HG03025 (cell line): ENCODE results near the gene SEC14L2.
"Not testable (repeated sequence)": the region's sequence is repeated elsewhere in the genome, so short reads cannot be mapped to it uniquely, and the experiment has no call there.

Source experiments
- ATAC-seq: cut with Tn5 transposase; IDR thresholded peaks from one replicate; pipeline ENCODE4 v1.9.1; 2021; ENCODE audit warnings: mild to moderate bottlenecking, moderate library complexity; ENCODE audit not compliant: unreplicated experiment, low FRiP score

Gene SEC14L2

GRCh38 chr22:30445438-30446145, 48.8 kb downstream of the SEC14L2 start:
- ATAC-seq: no peak

- no peak for ATAC-seq
These were observed 50.8 kb downstream of the SEC14L2 start for GRCh38 chr22:30447656-30448055.

GRCh38 chr22:30451488-30451887, 54.7 kb downstream of the SEC14L2 start:
- not testable (repeated sequence) for ATAC-seq

DNA sequence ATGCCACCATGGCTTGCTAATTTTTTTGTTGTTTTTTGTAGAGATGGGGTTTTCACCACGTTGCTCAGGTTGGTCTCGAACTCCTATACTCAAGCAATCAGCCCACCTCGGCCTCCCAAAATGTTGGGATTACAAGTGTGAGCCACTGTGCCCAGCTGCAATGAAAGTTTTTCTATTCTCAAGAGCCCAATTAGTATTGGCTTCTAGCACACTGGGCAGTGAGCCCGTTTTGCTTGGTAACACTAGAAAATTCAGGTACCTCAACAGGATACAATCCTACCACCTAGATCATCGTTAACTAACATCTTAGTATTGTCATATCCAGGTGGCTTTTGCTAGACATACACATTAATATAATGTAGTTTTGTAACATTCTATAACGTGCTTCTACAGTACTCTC, 56.0 kb downstream of the SEC14L2 start:
- no peak for ATAC-seq

DNA sequence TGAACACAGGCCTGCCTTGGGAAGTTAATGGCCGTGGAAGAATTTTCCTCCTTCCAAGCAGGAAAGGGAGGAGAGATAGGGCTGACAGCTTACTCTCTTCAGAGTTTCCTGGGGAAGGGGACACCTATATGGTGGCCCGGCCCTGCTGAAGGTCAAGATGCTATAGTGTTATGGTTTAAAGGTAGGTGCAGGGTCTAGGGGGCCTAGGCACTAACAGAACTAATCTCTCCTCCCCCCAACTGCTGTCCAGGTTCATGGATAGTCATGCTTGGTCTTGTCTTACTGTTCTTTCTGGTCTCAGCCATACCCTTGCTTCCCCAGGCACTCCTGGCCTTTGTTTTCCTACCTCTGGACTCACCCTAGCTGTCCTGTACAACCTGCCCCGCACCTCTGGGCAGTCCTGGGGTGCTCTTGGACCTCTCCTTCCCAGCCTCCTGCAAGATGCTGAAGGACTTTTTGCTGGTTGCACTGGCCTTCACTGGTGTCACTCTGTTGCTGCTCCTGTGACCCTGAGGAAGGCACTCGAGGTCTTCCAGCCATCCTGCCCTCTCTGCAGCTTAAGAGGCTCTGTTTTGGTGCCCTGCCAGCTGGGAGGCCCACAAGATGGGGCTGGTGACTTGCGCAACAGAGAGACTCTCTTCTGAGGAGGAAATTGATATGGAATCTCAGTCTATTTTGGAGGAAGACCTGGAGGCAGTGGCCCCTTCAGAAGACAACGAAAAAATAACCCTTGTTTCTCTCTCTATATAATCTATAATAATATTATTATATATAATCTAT, 57.1 kb downstream of the SEC14L2 start:
- ATAC-seq: no peak

DNA sequence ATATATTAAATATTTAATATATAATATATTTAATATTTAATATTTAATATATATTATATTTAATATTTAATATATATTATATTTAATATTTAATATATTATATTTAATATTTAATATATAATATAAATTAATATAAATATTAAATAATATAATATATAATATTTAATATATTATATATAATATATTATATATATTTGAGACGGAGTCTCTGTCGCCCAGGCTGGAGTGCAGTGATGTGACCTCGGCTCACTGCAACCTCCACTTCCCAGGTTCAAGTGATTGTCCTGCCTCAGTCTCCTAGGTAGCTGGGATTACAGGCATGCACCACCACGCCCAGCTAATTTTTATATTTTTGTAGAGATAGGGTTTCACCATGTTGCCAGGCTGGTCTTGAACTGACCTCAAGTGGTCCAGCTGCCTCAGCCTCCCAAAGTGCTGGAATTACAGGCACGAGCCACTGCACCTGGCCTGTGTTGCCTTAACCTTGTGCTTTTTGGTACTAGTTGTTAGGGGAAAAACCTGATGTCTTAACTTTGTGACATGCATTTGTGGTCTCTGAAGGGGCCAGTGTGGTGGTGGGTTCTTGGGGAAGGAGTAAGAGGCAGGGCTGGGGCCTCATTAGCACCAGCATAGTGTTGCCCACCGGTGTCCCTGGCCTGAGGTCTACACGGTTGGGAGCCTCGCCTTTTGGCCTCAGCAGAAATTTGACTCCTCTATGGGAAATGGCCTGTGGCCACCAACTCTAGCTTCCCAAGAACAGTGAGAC, 58.4 kb downstream of the SEC14L2 start:
- ATAC-seq: no peak

- ATAC-seq: no peak
These were observed 61.2 kb downstream of the SEC14L2 start for GRCh38 chr22:30457981-30458380.

DNA sequence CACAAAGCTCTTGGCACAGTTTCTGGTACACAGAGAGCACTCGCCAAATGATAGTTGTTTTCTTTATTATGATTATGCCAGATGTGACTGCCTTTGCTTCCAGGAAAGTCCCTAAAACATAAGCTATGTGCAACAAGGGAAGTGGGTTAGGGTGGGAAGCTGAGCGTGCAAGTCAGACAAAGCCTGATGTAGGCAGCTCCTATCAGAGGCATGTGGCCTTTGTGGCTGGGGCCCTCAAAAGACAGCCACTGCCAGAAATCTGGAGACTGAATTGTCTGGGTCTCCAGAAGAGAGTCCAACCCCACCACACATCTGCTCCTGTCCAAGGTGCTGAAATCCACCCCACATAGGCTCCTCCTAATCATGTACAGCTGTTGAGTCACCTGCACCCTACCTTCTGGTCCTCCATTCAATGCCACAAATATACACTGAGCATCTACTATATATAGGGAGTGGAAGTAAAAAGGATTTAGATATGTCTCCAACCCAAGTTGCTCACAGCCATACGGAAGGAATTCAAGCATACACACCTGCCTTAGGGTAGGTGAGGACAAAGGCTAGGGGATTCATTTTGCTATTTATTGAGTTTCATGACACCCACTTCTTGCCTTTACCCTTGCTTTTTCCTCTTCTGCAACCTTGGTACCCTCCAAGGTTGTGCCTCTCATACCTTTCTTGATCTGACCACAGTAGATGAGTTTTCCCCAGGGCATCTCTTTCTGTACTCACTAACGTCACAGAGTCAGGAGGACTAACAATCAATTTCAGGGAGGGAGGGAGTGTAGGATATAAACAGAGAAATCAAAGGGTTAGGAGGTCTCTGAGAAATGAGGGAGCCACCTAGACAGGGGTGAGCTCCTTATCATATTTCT, 62.6 kb downstream of the SEC14L2 start:
- ATAC-seq: no peak

GRCh38 chr22:30460147-30460546, 63.3 kb downstream of the SEC14L2 start:
- no peak for ATAC-seq

DNA sequence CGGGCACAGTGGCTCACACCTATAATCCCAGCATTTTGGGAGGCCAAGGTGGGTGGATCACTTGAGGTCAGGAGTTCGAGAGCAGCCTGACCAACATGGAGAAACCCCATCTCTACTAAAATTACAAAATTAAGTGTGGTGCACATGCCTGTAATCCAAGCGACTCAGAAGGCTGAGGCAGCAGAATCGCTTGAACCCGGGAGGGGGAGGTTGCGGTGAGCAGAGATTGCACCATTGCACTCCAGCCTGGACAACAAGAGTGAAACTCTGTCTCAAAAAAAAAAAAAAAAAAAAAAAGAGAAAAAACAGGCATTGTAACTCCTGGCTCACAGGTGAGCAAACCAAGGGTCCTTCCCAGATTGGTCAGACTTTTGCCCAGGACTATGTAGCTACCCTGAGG, 63.7 kb downstream of the SEC14L2 start:
- ATAC-seq: not testable (repeated sequence)

DNA sequence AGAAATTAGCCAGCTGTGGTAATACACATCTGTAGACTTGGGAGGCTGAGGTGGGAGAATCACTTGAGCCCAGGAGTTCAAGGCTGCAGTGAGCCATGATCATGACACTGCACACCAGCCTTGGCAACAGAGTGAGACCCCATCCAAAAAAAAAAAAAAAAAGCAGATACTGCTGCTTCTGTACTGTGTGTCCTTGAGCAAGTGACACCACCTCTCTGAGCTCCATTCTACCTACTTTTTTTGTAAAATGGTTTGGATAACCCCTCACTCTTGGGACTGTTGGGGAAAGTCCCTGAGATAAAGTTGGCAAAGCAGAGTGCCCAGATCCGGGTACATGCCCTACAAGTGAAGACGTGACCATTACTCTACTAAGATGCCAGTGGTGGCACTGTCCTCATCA, 72.3 kb downstream of the SEC14L2 start:
- ATAC-seq: no peak

- no peak for ATAC-seq
These were observed 73.8 kb downstream of the SEC14L2 start for GRCh38 chr22:30470655-30471054.

GRCh38 chr22:30471616-30472318, 74.9 kb downstream of the SEC14L2 start, which contains the start of gene SEC14L3:
Gene SEC14L3 (minus strand): TSS chr22:30472017. CDS start chr22:30471958, 59 bp downstream.
- ATAC-seq: no peak

GRCh38 chr22:30472994-30473720, 76.3 kb downstream of the SEC14L2 start:
- ATAC-seq: no peak

- ATAC-seq: no peak
These were observed 77.3 kb downstream of the SEC14L2 start for GRCh38 chr22:30474121-30474520.
